HG02623 (cell line): ENCODE data around the gene ACBD3.
A peak's percentile ranks its signal among the peaks of the same experiment; 100 is the strongest.

Experiments used
- ATAC-seq: cut with Tn5 transposase; IDR thresholded peaks from one replicate; pipeline ENCODE4 v1.9.1; 2021; ENCODE audit warnings: moderate library complexity; ENCODE audit not compliant: unreplicated experiment

ACBD3 gene

GRCh38 chr1:226202246-226202645, 15.7 kb upstream of the ACBD3 start:
- ATAC-seq, result no peak

DNA sequence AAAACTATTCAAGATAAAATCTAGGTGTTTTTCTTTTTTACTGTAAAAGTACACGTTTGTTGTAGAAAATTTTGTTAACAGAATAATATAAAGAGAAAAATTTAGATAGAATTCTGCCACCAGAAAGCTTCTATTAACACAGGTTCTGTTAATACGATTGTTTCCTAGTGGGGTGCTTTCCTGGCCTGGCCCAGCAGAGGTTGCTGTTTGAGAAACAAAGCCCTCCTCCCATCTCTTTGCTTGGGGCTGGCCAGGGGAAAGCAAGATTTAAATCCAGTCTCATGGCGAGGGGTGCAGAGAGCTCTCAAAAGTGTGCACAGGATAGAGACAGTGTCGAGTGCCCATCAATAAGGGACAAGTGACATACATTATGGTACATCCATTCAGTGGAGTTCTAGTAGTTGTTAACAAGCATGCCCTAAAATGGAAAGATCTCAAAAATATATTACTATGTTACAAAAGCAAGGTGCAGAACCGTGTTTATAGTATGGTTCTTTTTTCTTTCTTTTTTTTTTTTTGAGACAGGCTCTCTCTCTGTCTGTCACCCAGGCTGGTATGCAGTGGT, 14.6 kb upstream of the ACBD3 start:
- no peak for ATAC-seq

- no peak for ATAC-seq
Observed at GRCh38 chr1:226199971-226200370, 13.4 kb upstream of the ACBD3 start.

DNA sequence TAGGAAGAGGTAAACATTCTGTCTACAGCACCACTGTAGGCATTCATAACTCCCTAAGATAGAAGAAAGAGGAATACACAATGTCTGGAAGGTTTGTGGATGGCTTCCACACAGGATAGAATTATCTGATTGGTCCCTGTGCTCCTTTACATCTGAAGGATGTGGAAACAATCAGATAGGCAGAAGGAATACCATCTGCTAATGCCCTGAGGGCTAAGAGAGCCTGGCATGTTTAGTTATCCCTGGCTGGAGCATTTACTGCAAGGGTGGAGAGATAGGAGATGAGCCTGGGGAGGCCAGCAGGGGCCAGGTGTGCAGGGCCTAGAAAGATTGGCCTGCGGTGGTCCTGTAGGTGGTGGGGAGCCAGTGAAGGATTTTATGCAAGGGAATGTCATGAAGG, 8.6 kb upstream of the ACBD3 start:
- no peak for ATAC-seq

DNA sequence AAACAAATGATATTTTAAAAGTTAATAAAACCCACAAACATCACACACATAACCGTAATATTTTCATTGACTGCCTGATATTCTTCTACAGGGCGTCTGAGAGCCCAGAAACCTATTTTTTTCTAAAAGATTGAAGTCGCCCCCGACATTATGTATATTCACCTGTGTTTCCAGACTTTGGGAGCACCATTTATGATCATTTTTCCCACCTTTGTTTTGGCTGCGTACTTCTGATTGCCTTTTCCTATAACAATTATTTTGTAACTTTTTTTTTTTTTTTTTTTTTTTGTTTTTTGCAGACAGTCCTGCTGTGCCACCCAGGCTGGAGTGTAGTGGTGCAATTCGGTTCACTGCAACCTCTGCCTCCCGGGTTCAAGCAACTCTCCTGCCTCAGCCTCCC, 839 bp upstream of the ACBD3 start:
- ATAC-seq, result no peak

DNA sequence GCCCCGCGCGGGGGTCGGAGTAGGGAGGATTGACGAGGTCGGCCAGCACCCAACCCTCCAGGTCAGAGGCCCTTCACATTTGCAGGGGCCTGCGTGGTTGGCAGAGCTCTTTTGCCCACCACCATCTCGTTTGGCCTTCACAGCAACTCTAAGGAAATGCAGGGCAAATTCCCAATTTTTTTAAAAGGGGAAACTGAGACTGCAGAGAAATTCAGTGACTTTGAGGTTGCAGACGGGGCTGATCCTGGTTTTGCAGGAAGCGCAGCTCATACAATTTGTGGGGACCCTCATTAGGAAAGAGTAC, 430 bp upstream of the ACBD3 start:
- ATAC-seq, result no peak

DNA sequence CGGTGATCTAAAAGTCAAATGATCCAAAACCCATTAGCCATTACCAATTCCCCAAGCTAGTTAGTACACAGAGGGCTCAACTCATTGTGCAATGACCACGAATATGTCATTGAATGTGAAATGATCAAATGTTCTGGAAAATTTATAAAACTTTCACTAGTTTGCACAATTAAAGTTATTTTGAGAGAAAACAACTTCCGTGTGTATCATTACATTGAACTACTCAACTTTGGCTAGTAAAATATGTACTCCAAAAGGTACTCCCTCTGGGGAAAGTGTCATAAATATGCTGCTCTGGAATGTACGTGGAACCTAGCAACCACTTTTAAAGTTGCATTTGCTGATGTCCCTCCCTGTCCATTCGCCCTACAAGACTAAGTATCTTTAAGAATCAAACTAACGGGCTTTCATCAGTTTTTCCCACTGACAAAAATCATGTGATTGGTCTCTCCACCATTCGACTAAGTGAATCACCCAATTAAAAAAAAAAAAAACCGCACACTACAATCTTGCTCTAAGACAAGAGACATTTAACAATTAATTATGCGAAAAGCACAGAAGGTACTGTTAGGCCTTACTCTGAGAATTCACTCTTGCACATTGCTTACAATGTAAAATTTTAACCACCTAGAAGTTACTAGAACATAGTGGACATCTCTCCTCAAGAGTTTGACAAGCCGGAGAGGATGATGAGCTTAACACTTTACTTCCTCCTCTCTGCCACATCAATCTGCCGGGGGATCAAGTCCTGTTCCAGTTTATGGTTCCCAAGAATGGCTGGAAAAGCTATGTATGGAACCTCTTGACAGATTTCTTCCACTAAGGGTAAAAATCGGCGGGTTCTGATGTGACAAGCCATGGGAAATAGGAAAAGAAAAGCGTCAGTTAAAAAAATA, 1.2 kb downstream of the ACBD3 start:
- ATAC-seq, result no peak

- no peak for ATAC-seq
Observed at GRCh38 chr1:226181996-226182714, 4.4 kb downstream of the ACBD3 start.

- ATAC-seq, result no peak
Observed at GRCh38 chr1:226176870-226177269, 9.7 kb downstream of the ACBD3 start.

DNA sequence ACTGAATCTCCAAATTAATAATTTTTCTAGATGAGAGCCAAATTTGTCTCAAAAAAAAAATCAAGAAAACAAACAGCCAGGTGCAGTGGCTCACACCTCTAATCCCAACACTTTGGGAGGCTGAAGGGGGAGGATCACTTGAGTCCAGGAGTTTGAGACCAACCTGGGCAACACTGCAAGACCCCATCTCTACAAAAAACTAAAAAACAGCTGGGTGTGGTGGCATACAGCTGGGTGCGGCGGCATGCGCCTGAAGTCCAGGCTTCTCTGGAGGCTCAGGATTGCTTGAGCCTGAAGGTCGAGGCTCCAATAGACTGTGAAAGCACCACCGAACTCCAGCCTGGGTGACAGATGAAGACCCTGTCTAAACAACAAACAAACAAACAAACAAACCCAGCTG, 14.0 kb downstream of the ACBD3 start:
- no peak for ATAC-seq

DNA sequence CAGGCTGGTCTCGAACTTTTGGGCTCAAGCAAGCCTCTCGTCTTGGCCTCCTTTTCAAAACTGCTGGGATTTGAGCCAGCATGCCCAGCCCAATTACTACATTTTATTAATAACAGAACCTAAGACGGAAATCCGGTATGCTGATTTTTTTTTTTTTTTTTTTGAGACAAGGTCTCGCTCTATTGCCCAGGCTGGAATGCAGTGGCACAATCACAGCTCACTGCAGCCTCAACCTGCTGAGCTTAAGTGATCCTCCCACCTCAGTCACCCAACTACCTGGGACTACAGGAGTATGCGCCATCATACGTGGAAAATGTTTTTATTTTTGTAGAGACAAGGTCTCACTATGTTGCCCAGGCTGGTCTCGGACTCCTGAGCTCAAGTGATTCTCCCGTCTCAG, 20.2 kb downstream of the ACBD3 start:
- no peak for ATAC-seq

DNA sequence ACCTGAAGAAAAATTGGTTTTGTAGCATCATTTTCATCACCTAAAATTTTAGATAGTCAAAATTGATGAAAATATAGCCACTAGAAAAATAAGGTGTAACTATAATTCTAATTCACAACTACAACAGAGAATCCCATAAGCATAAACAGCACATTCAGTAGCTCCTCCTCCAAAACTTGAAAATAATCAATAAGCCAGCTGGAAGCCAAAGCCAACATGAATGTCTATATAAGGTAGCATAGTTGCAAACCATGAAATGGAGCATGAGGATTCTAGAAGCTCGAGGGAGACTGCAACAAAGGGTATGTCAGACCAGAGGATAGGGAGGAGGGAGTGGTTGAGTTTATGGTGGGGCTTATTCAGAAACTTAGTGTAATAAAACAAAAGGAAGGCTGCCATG, 22.4 kb downstream of the ACBD3 start:
- no peak for ATAC-seq

- no peak for ATAC-seq
Observed at GRCh38 chr1:226162898-226163297, 23.6 kb downstream of the ACBD3 start.

- ATAC-seq, result no peak
Observed at GRCh38 chr1:226158983-226159382, 27.6 kb downstream of the ACBD3 start.

GRCh38 chr1:226158457-226158856, 28.1 kb downstream of the ACBD3 start:
- ATAC-seq, result no peak

DNA sequence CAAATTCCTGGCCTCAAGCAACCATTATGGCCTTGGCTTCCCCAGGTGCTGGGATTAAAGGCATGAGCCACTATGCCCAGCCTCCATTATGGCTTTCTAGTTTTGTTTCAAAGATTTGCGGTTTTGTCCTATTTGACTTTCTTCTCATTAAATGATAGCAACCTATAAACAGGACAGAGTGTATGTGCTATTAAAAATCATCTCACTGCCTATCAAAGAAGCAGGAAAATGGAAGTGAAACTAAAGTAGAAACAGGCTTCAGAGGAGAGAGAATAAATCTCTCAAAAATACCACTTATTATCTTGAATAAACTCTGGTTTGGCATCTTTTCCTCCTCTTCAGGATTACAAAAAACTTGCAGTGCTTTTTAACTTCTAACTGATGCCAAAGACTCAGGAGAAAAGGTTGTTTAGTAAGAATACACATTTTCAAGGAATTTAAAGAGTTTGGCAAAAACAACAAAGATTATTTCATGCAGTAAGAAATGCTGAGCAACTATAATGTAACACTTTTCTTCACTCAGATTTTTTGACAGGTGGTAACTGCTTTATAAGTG, 28.7 kb downstream of the ACBD3 start:
- ATAC-seq, result no peak

DNA sequence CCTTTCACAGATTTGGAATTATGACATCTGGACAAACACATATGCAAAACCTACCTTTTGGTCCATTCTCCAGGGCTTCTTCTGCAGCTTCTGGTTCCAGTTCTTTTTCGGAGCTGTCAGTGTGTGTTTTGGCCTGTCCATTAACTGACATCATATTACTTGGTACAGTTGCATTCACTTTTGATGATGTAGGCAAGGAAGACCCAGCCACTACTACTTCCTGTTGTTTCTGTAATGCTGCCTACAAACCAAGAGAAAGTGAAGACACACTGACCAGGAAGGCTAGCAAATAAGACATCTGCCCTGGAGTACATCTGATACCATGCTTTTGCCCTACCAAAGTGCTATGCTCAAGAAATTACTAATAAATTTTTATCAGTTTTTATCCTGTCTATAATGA, 31.9 kb downstream of the ACBD3 start:
- no peak for ATAC-seq

GRCh38 chr1:226149806-226150205, 36.7 kb downstream of the ACBD3 start:
- no peak for ATAC-seq

GRCh38 chr1:226148121-226148648, 38.4 kb downstream of the ACBD3 start:
- ATAC-seq, result peak; percentile 54

DNA sequence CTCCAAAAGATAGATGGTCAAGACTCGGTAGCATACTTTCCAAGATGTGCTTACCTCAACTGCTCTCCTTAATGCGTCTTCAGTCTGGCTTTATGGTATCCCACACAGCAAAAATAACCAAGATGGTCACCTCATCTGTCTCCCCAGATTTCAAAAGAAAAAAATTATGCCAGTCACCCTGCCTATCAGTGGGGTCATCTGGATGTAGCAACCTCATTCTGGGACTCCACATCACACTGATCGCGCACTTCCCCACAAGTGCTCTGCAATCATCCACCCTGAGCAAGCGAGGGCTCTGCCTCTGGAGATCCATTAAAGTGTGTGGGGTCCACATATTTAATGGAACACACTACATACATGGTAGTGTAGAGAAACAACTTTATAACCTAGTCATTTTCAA, 42.5 kb downstream of the ACBD3 start:
- ATAC-seq, result no peak

- ATAC-seq, result no peak
Observed at GRCh38 chr1:226135709-226136108, 50.8 kb downstream of the ACBD3 start.
